ENCODE data around the gene BUD13. TPM values are rescaled to one million over a fixed set of nuclear protein-coding genes. Genes with fewer than 3 reads are reported as not detected.

BUD13 gene
- total RNA-seq (2014; rRNA removed; shearing (Covaris generic)) = 25.4 and 30.2 TPM in 2 replicates

GRCh38 chr11:116772443-116773202 is at the start of gene BUD13:
TSS of gene BUD13 (minus strand) at chr11:116772987. CDS start at chr11:116772964, 23 bp downstream.

GRCh38 chr11:116791813-116792143 is 19.0 kb upstream of the BUD13 start, which contains the start of gene APOA5:
TSS of gene APOA5 (minus strand) at chr11:116791879. CDS start at chr11:116791860, 19 bp downstream.

DNA sequence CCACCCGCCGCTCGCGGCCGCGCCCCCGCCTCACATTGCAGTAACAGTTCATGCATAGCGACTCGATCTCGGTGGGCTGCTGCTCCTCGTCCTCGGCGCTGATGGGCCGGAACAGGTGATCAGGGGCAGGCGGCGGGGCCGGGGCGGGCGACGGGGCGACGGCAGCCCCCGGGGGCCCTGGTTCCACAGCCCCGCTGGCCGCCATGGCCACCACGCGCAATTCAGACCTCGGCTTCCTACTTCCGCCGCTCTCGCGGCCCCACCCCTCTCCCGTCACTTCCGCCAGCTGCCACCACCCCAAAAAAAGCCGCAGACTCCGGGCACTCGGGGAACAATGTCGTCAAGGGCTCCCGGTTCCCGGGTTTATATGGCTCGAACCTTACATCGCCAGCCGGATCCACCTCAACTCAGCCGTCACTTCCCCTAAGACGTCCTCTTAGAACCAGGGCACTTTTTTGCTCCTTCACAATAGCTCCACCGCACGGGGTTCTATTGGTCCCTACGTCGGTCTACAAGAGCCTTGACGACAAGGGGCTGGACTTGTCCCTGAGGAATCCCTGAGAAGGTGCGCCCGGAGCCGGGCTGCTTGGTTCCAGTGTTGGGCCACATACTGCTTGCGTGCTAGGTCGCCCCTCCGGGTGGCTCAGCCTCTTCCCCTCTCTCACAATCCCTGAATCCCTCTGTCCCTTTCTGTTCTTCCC is 15.1 kb upstream of the BUD13 start, which contains the start of gene ZPR1:
ZPR1 (minus strand) TSS at position 238 of the 701 bp plus-strand sequence; CDS start at position 205, 33 bp downstream.

Other genes with a start within 250 kb of the BUD13 start
- gene ZPR1, start 15.0 kb upstream of the BUD13 start, total RNA-seq (2014; rRNA removed; shearing (Covaris generic)) = 121 and 130 TPM in 2 replicates
- not detected in 2 replicates for gene APOA5, start 18.9 kb upstream of the BUD13 start, total RNA-seq (2014; rRNA removed; shearing (Covaris generic))
- not detected in 2 replicates for gene APOA4, start 50.3 kb upstream of the BUD13 start, total RNA-seq (2014; rRNA removed; shearing (Covaris generic))
- not detected in 2 replicates for gene APOC3, start 56.9 kb upstream of the BUD13 start, total RNA-seq (2014; rRNA removed; shearing (Covaris generic))
- not detected in 2 replicates for gene APOA1, start 64.6 kb upstream of the BUD13 start, total RNA-seq (2014; rRNA removed; shearing (Covaris generic))